HG02943 (cell line): ENCODE data around the gene DENND1B.
"Not testable (repeated sequence)": the region's sequence is repeated elsewhere in the genome, so short reads cannot be mapped to it uniquely, and the experiment has no call there.

Experiments
- ATAC-seq: cut with Tn5 transposase; IDR thresholded peaks from one replicate; pipeline ENCODE4 v1.9.1; 2021; ENCODE audit warnings: mild to moderate bottlenecking, low read depth, moderate library complexity; ENCODE audit not compliant: unreplicated experiment

The DENND1B gene

DNA sequence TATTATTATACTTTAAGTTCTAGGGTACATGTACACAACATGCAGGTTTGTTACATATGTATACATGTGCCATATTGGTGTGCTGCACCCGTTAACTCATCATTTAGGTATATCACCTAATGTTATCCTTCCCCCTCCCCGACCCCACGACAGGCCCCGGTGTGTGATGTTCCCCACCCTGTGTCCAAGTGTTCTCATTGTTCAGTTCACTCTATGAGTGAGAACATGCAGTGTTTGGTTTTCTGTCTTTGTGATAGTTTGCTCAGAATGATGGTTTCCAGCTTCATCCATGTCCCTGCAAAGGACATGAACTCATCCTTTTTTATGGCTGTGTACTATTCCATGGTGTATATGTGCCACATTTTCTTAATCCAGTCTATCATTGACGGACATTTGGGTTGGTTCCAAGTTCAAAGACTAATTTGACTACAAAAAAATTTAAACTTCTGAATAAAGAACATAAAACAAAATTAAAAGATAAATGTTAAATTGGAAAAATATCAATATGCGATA is 22.6 kb downstream of the DENND1B start:
- not testable (repeated sequence) for ATAC-seq

GRCh38 chr1:197750366-197750765 is 24.9 kb downstream of the DENND1B start:
- ATAC-seq, result no peak

DNA sequence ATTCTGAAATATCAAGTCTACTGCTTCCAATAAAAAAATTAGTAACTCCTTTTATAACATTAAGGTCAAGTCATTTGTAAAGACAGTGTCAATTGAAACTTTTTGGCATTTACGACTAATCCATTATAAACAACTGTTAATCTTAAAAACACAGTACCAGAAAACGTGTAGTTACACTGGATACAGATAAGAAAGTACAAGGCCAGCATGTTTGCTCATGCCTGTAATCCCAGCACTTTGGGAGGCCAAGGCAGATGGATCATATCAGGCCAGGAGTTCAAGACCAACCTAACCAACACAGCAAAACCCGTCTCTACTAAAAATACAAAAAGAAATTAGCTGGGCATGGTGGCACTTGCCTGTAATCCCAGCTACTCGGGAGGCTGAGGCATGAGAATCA is 29.4 kb downstream of the DENND1B start:
- ATAC-seq, result no peak

DNA sequence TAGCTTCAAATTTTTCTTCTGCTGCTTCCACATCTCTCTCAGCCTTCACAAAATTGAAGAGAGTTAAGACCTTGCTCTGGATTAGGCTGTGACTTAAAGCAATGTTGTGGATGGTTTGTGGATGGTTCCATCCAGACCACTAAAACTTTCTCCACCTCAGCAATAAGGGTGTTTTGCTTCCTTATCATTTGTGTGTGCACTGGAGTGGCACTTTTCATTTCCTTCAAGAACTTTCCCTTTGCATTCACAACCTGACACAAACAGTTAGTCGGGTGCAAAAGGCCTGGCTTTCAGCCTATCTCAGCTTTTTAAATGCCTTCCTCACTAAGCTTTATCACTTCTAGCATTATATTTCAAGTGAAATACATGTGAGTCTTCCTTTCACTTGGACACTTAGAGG is 30.3 kb downstream of the DENND1B start:
- no peak for ATAC-seq

GRCh38 chr1:197743578-197743977 is 31.7 kb downstream of the DENND1B start:
- no peak for ATAC-seq

DNA sequence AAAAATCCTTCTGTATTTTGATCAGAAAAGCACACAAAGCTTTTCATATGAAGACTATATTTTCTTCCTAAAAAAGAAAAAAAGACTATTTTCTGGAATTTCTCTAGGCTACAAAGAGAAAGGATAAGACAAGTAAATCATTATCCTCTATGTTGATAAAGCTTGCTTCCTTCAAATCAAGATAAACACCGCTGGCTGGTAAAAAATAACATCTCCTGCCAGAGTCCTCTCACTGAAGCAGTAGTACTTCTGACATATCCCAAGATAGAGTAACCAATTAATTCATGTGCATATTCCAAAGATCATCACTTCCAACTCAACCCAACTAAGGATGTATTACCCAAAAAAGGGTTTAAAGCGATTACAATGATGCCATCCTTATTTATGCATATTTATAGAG is 34.3 kb downstream of the DENND1B start:
- no peak for ATAC-seq

DNA sequence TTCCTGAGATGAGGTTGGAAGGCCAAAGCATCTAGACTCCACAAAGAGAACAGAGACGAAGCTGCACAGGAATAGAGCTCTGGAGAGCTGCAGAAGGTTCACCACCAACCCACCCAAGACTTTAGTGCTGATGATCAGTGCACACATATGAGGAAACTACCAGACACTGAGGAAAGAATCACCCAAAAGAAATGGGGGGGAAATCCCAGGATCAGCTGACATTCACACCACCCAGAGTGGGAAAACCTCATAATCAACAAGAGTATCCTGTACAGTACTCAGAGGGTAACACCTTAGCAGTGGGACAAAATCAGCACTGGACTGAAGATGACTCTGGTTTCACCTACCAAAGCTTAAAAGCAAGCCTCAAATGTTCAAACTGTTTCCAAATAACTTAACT is 36.4 kb downstream of the DENND1B start:
- ATAC-seq, result no peak

GRCh38 chr1:197737916-197738315 is 37.4 kb downstream of the DENND1B start:
- ATAC-seq, result no peak

GRCh38 chr1:197736685-197737084 is 38.6 kb downstream of the DENND1B start:
- no peak for ATAC-seq

DNA sequence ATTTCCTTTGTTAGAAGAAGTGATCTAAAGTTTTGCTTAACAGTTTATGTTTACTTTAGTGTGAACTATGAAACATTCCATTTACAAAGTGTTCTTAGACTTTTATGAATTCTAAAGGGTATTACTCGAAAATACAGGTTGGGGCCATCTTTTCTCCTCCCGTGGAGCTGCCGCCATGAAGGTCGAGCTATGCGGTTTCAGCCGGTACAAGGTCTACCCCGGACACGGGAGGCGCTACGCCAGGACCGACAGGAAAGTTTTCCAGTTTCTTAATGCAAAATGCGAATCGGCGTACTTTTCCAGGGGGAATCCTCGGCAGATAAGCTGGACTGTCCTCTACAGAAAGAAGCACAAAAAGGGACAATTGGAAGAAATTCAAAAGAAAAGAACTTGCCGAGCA is 39.8 kb downstream of the DENND1B start:
- ATAC-seq, result no peak

GRCh38 chr1:197733324-197733723 is 42.0 kb downstream of the DENND1B start:
- no peak for ATAC-seq

DNA sequence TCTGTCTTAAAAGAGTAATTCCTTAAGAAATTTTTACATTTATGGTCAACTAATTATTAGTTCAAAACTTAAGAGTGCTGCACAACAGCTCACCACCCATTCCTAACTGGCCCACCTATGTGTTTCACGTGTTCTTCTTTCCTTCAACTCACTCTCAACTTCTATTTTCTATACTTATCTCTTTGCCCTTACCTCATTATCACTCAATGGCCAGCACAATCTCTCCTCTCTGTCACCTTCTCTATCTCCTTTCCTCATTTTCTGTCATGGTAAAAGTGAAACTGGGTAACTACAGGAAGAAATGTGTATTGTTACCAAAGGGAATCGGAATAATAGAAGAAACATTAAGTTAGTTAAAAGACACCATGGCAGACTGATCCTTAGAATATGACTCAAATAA is 43.1 kb downstream of the DENND1B start:
- ATAC-seq, result no peak

DNA sequence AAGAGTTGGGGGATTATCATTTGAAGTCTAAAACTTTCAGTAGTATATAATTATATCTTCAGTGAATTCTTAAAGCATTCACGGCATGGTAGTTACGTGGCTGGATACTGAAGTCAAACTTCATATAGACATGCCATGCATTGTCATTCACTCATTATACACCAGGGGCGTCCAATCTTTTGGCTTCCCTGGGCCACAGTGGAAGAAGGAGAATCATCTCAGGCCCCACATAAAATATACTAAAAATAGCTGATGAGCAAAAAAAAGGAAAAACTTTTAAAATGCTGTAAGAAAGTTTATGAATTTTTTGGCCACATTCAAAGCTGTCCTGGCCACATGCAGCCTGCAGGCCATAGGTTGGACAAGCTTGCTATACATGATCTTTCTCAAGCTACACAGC is 43.8 kb downstream of the DENND1B start:
- no peak for ATAC-seq

DNA sequence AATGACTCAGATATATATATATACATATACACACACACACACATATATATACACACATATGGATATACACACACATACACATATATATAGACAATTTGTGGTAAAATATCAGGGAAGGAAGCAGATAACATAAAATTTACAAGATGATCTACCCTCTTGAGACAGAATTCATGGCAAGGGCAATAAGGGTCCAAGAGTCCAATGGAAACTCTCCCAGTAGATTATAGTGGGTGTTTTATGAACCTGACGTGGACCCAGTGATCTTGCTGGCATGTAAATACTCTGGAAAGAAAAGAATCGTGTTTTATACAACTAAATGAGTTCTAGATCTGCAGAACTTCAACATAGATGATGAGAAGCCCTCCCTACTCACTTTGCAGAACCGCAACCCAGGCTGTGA is 49.3 kb downstream of the DENND1B start:
- ATAC-seq, result no peak

- no peak for ATAC-seq
These were observed 50.2 kb downstream of the DENND1B start for GRCh38 chr1:197725044-197725443.

DNA sequence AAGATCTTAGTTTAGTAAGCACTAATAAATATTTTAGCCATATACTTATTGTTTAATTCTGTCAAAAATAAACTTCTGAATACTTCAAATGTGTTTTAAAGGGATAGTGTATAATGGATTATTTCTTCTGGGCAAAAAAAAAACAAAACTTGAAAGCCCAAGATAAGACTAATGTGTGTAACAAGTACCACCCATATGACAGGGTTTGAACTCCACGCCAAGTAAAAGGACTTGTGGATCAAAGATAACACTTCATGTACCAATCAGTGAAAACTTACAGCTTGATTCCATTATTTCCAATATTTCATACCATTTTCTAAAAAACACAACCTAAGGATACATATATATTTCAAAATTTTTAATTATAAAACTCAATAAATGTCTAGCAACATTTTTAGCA is 59.5 kb downstream of the DENND1B start:
- ATAC-seq, result no peak

- no peak for ATAC-seq
These were observed 68.7 kb downstream of the DENND1B start for GRCh38 chr1:197706601-197707000.

GRCh38 chr1:197705941-197706340 is 69.3 kb downstream of the DENND1B start:
- ATAC-seq, result no peak

DNA sequence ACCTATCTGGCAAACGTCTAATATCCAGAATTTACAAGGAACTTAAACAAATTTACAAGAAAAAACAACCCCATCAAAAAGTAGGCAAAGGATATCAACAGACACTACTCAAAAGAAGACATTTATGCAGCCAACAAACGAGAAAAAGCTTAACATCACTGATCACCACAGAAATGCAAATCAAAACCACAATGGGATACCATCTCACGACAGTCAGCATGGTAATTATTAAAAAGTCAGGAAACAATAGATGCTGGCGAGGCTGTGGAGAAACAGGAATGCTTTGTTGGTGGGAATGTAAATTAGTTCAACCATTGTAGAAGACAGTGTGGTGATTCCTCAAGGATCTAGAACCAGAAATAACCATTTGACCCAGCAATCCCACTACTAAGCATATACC is 74.6 kb downstream of the DENND1B start:
- not testable (repeated sequence) for ATAC-seq

DNA sequence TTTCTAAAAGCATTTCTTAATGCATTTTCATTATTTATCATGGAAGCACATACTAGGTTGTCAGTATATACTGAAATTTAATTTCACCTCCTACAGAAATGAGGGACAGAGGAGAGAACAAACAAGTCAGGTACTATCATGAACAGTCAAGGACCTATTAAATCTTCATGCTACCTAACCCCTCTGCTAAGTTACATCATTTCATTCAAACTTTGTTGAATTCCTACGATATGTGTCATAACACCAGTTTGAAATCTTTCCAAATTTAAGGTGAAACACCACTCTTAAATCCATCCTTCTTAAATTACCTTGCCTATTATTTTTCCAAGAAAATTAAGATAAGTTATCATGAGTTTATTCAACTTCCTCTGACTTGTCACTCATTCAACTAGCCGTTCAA is 78.9 kb downstream of the DENND1B start:
- ATAC-seq, result no peak

- no peak for ATAC-seq
These were observed 79.3 kb downstream of the DENND1B start for GRCh38 chr1:197695961-197696360.

DNA sequence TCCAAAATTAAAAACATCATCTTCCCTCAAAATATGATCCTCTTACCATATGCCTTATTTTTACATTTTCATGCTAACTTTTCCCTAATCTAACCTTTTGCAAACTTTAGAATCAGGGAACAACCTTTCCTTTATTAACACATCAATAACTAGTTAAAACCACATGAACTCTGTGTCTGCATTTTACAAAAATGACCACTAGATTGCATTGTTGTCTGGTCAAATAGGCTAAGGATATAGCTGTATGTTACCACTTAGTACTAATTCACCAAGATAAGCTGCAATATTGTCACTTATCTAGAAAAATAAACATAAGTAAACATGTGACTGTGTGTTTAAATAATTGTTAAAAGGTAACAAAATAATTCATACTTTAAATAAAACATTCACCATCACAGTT is 82.3 kb downstream of the DENND1B start:
- no peak for ATAC-seq

- no peak for ATAC-seq
These were observed 83.5 kb downstream of the DENND1B start for GRCh38 chr1:197691816-197692215.
